Measurements from ENCODE around the gene GABARAP.

GABARAP gene

DNA sequence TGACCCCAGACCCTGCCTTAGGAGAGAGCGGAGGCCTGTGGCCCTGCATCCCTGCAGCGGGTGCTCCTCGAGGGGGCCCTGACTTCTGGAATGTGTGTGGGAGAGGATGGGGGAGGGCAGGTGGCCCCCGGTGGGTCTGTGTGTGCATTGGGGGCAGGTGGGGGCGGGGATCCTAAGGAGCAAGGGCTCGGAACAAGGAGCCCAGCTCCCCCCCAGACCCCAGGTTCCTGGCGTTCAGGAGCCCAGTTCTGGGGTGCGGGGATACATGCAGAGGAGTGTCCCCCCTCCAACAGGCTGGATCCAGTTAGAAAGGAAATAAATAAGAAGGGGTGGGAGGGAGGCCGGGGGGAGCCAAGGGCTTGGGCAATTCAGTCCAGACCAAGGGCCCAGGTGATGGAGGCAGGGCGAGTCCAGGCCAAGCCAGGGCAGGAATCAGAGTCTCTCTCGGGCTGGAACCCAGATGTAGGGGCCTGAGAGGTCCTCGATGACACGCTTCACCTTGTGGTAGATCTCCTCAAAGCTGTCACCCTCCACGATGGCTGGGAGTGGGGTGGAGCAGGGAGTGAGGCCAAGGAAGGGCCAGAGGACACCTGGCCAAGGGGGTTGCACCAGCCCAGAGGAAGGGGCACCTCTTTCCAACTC is 51.9 kb downstream of the GABARAP start:
- TF ChIP-seq, protein P1, sequence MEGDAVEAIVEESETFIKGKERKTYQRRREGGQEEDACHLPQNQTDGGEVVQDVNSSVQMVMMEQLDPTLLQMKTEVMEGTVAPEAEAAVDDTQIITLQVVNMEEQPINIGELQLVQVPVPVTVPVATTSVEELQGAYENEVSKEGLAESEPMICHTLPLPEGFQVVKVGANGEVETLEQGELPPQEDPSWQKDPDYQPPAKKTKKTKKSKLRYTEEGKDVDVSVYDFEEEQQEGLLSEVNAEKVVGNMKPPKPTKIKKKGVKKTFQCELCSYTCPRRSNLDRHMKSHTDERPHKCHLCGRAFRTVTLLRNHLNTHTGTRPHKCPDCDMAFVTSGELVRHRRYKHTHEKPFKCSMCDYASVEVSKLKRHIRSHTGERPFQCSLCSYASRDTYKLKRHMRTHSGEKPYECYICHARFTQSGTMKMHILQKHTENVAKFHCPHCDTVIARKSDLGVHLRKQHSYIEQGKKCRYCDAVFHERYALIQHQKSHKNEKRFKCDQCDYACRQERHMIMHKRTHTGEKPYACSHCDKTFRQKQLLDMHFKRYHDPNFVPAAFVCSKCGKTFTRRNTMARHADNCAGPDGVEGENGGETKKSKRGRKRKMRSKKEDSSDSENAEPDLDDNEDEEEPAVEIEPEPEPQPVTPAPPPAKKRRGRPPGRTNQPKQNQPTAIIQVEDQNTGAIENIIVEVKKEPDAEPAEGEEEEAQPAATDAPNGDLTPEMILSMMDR (conservative IDR thresholded peaks at IDR 0.05; ENCODE audit: low read length) = no peak
- no peak for DNase-seq (ENCODE audit: low read depth)
- H3K4me3 ChIP-seq (ENCODE audit: low read length) = no peak overlapping the region
